SIG-M5 treated with dmso at 0.1 percent for 504 hours (cell line): ENCODE data around the gene GNG4.
"Not testable (repeated sequence)": the region's sequence is repeated elsewhere in the genome, so short reads cannot be mapped to it uniquely, and the experiment has no call there.

Experiments used
- DNase-seq: peaks from one replicate; lab custom pipeline; 2025; ENCODE audit not compliant: unreplicated experiment; lab: John Stamatoyannopoulos, UW

GNG4 gene

DNA sequence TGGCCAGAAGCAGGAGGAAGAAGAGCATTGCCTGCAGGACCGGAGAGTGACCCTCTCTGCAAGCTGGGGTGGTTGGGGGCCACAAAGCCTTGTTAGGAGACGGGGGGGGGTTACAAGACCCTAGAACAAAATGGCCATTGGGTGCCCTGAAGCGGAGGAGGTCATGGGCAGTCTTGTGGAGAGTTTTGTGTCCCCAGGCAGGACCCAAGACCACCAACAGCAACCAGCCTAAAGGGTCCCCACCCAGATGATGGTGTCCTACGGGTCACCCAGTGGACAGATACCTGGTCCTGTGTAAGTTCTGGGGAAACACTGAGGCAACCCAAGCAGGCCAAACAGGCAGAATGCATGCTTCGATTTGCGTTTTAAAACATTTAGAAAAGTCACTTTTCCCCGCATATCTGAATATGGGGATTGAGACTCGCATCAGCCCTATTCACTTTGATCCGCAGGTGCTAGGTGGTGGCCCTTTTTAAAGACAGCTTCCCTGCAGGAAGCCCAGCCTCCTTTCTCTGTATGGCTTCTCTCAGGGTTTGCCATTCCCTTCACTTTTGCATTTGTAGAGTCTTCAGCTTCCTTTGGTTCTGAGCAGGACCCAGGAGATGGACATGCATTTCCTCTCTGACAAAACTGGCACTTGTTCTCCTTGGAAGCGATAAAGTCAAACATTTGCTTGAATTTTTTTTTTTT, 21.1 kb downstream of the GNG4 start:
- no peak for DNase-seq

- no peak for DNase-seq
Observed at GRCh38 chr1:235625831-235626230, 23.8 kb downstream of the GNG4 start.

- no peak for DNase-seq
Observed at GRCh38 chr1:235625340-235625739, 24.2 kb downstream of the GNG4 start.

GRCh38 chr1:235624721-235625333, 24.8 kb downstream of the GNG4 start:
- no peak for DNase-seq

DNA sequence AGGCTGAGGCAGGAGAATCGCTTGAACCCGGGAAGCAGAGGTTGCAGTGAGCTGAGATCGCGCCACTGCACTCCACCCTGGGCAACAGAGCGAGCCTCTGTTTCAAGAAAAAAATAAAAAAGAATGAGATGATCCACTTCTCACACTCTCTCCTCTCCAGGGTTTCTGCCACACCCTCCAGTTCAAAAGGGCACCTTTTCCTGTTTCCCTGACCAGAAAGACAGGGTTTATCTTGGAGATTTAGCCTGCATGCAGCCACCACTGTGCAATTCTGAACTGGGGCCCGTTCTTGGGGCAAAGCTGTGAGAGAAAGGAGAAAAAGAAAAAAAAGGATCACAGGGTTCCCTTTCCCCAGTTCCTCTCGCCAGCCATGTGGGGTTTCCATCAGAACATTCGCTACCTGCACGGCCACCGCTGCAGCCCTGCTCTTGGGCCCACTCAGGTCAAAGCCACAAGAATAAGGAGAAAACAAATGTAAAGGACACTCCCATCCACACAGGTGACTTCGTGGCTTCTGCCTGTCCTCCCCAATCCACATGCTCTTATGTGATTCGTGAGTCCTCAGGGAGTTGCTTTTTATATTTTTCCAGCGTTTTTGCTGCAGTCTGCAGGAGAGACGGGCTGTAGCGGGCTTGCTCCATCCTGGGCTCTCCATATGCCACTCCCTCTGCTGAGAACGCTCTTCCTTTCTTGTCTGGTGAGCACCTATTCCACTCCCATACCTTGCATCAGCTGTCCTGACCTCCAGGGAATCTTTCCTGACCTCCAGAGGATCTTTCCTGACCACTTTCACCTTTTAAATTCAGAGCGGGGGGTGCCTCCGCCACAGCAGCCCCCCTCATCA, 26.4 kb downstream of the GNG4 start:
- no peak for DNase-seq

- not testable (repeated sequence) for DNase-seq
Observed at GRCh38 chr1:235619149-235619548, 30.4 kb downstream of the GNG4 start.

DNA sequence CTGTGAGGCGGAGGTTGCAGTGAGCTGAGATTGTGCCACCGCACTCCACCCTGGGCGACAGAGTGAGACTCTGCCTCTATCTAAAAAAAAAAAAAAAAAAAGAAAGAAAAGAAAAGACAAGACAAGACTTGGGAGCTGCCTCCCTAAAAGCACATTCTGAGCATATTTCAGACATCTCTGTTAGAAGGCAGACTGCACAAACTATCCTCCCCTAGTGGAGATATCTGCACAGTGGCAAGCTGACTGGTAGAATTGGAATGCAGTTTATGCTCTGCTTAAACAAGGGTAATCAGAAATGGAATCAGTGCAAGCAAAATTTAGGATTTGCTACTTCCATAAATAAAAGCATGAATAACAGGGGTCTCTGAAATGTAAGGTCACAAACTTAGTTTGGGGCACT, 31.8 kb downstream of the GNG4 start:
- DNase-seq = no peak

- DNase-seq = no peak
Observed at GRCh38 chr1:235617140-235617539, 32.4 kb downstream of the GNG4 start.

- no peak for DNase-seq
Observed at GRCh38 chr1:235614442-235614954, 35.1 kb downstream of the GNG4 start.

GRCh38 chr1:235613602-235614001, 36.0 kb downstream of the GNG4 start:
- DNase-seq = no peak

DNA sequence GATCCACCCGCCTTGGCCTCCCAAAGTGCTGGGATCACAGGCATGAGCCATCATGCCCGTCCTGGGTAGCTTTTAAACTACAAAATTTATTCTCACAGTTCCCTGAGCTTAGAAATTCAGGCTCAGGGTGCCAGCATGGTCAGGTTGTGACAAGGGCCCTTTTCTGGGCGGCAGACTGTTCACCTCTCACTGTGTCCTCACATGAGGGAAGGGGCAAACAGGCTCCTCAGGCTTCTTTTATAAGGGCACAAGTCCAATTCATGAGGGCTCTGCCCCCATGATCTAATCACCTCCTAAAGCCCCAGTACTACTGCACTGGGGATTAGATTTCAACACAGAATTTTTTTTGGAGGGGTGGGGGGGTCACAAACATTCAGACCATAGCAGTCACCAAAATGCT, 36.8 kb downstream of the GNG4 start:
- no peak for DNase-seq

- DNase-seq = no peak
Observed at GRCh38 chr1:235610157-235610556, 39.4 kb downstream of the GNG4 start.

- DNase-seq = no peak
Observed at GRCh38 chr1:235608278-235608677, 41.3 kb downstream of the GNG4 start.

GRCh38 chr1:235607284-235607683, 42.3 kb downstream of the GNG4 start:
- no peak for DNase-seq

GRCh38 chr1:235601104-235601503, 48.5 kb downstream of the GNG4 start:
- DNase-seq = no peak

DNA sequence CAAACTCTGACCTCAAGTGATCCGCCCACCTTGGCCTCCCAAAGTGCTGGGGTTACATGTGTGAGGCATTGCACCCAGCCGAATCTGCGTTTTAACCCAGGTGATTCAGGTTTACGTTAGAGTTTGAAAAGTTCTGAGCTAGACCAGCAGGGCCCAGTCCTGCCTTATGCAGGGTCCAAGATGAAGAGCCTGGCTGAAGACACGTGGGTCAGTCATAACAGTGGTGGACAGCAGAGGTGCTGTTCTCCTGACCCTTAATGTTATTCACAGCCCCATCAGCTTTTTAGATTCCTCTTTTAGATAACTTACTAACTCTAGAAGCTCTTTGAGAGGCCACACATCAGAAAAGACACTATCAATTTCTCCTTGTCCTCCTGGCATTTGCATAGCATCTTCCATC, 50.0 kb downstream of the GNG4 start:
- no peak for DNase-seq

- DNase-seq = peak; percentile 69
Observed at GRCh38 chr1:235597867-235598553, 51.6 kb downstream of the GNG4 start.

GRCh38 chr1:235595079-235595478, 54.5 kb downstream of the GNG4 start:
- DNase-seq = no peak

- not testable (repeated sequence) for DNase-seq
Observed at GRCh38 chr1:235594281-235594895, 55.2 kb downstream of the GNG4 start.

DNA sequence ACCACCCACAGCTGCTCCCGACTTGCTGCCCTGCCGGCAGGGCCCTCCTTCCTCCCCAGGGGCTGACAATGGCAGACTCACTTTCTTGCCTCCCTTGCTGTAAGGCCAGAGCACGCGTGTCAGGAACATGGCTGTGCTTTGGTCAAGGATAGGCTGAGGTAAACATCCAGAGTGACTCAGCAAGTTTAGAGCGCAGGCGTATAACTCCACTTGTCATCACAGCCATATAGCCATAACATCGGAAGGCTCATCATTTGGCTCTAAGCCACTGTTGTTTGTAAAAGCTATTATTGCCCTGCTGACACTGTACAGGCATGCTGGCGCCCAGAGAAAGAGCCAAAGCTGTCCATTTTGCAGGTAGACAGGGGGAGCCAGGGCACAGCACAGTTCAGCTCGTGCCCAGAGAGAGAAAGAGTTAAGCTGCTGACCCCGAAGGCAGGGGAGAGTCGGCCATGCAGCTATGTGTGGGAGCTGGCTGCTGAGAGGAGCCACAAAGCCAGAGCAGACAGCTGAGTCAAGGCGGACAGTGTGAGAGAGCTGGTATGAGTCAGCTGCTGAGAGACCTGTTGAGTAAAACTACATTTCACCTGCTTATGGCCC, 60.6 kb downstream of the GNG4 start:
- no peak for DNase-seq
